Panc1 (cell line): ENCODE data around the gene SLC8B1.

Source experiments
- SIN3A ChIP-seq: IDR thresholded peaks from 2 replicates; pipeline ENCODE4 v1.6.1; 2012; ENCODE audit warnings: low read depth, mild to moderate bottlenecking, low read length, moderate library complexity, borderline replicate concordance; ENCODE audit not compliant: insufficient read depth
- TF ChIP-seq, protein P1 (sequence below): fragments of 450-650 bp; IDR thresholded peaks from 2 replicates; pipeline ENCODE4 v1.5.1; 2017; ENCODE audit warnings: mild to moderate bottlenecking

DNA sequence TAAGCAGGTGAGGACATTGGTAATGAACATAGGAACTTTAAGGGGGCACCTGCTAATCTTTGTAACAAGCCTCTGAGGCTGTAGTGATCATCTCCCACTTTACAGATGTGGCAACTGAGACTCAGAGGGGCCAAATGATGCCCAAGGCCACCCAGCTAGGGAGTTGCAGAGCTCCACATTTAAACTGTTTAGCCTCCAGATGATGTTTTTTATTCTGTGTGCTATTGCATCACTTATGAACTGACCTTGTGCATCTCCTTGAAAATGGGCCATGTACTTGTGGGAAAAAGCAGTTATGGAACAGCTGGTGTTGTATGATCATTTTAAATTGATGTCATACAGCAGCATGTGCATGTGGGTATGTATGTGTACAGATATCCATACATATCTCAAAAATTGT lies 72.2 kb downstream of the SLC8B1 start:
- no peak for TF ChIP-seq SIN3A
- TF ChIP-seq, protein P1, sequence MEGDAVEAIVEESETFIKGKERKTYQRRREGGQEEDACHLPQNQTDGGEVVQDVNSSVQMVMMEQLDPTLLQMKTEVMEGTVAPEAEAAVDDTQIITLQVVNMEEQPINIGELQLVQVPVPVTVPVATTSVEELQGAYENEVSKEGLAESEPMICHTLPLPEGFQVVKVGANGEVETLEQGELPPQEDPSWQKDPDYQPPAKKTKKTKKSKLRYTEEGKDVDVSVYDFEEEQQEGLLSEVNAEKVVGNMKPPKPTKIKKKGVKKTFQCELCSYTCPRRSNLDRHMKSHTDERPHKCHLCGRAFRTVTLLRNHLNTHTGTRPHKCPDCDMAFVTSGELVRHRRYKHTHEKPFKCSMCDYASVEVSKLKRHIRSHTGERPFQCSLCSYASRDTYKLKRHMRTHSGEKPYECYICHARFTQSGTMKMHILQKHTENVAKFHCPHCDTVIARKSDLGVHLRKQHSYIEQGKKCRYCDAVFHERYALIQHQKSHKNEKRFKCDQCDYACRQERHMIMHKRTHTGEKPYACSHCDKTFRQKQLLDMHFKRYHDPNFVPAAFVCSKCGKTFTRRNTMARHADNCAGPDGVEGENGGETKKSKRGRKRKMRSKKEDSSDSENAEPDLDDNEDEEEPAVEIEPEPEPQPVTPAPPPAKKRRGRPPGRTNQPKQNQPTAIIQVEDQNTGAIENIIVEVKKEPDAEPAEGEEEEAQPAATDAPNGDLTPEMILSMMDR: no peak
